ENCODE measurements around the gene MBP. TPM values are rescaled to one million over a fixed set of nuclear protein-coding genes. Genes with fewer than 3 reads are reported as not detected.

Gene MBP
- total RNA-seq, 1 experiment from 2014 or later = 0.24 TPM

GRCh38 chr18:77151033-77151771 is 18.6 kb upstream of the MBP start:
- DNase-seq (ENCODE audit: low read depth) = no peak

GRCh38 chr18:77150588-77150987 is 18.0 kb upstream of the MBP start:
- DNase-seq (ENCODE audit: low read depth) = no peak

GRCh38 chr18:77148289-77148688 is 15.7 kb upstream of the MBP start:
- DNase-seq (ENCODE audit: low read depth) = no peak

- DNase-seq (ENCODE audit: low read depth) = peak; percentile 81
Measured at GRCh38 chr18:77147418-77147852, 14.9 kb upstream of the MBP start.

- peak; percentile 44 for DNase-seq (ENCODE audit: low read depth)
Measured at GRCh38 chr18:77146249-77147080, 13.9 kb upstream of the MBP start.

GRCh38 chr18:77145364-77145901 is 12.8 kb upstream of the MBP start:
- no peak for DNase-seq (ENCODE audit: low read depth)

GRCh38 chr18:77144451-77145118 is 12.0 kb upstream of the MBP start:
- DNase-seq (ENCODE audit: low read depth) = no peak

GRCh38 chr18:77144046-77144445 is 11.5 kb upstream of the MBP start:
- DNase-seq (ENCODE audit: low read depth) = no peak

- no peak for DNase-seq (ENCODE audit: low read depth)
Measured at GRCh38 chr18:77143196-77143595, 10.6 kb upstream of the MBP start.

- DNase-seq (ENCODE audit: low read depth) = no peak
Measured at GRCh38 chr18:77141401-77142118, 9.0 kb upstream of the MBP start.

- peak; percentile 19 for DNase-seq (ENCODE audit: low read depth)
Measured at GRCh38 chr18:77140439-77141109, 8.0 kb upstream of the MBP start.

- DNase-seq (ENCODE audit: low read depth) = no peak
Measured at GRCh38 chr18:77140030-77140429, 7.4 kb upstream of the MBP start.

GRCh38 chr18:77139619-77140018 is 7.0 kb upstream of the MBP start:
- DNase-seq (ENCODE audit: low read depth) = no peak

GRCh38 chr18:77138270-77138669 is 5.7 kb upstream of the MBP start:
- DNase-seq (ENCODE audit: low read depth) = no peak

- DNase-seq (ENCODE audit: low read depth) = no peak
Measured at GRCh38 chr18:77137851-77138250, 5.3 kb upstream of the MBP start.

- no peak for DNase-seq (ENCODE audit: low read depth)
Measured at GRCh38 chr18:77136871-77137665, 4.5 kb upstream of the MBP start.

- no peak for DNase-seq (ENCODE audit: low read depth)
Measured at GRCh38 chr18:77136076-77136718, 3.6 kb upstream of the MBP start.

- DNase-seq (ENCODE audit: low read depth) = no peak
Measured at GRCh38 chr18:77135339-77136075, 2.9 kb upstream of the MBP start.

Measured in HT1080 (cell line).